ENCODE data around the gene AGAP1. TPM values are rescaled to one million over a fixed set of nuclear protein-coding genes. Genes with fewer than 3 reads are reported as not detected.

The AGAP1 gene
- total RNA-seq, 1 donor from 2014 or later, result 27.5 TPM

DNA sequence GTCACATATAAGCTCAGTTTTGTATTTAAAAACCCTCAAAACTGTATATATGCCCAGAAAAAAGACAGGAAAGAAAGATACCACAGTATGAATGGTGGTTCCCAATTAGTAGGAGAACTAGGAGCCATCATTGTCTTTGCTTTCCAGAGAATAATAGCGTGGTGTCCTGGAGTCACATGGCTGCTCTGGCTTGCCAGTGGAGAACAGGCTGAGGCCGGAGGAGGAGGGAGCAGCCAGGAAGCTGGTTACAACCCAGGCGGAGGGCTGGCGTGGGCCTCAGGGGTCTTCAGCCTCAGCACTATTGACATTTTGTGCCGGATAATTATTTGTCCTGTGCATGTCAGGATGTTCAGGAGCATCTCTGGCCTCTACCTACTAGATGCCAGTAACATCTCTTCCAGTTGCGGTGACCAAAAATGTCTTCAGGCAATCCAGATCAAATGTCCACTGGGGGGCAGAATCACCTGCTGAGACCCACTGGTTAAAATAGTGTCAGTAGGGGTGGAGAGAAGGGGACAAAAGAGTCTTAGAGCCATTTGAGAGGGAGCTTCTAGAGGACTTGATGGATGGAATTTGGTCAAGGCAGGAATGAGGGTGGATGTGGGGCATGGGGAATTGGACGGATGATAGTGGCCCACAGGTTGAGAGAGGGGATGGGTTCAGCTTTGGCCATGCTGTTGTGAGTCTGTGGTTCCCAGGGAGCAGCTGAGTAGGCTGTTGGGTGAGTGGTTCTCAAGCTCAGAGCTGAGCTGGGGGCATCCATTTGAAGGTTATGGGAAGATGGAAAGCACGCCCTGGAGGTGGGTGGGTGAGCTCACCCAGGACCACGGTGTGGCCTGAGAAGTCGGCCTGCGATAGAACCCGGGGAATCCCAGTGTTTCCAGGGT, 144.9 kb downstream of the AGAP1 start:
- DNase-seq, result peak; percentile 46

DNA sequence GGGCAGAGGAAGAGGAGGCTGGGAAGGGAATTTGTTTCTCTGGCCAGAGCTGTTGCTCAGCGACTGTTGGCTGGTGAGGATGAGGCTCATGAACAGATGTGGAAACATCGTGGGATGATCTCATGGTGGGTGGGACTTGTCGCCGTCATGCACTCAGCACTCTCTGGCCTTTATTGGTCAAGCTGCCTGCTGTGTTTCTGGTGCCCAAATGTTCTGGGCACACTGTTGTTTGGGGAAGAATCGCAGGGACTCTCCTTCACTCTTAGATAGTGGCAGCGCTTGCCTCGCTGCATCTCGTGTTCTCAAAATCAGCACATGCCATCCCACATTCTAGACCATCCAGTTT, 145.6 kb downstream of the AGAP1 start:
- DNase-seq, result peak; percentile 81

DNA sequence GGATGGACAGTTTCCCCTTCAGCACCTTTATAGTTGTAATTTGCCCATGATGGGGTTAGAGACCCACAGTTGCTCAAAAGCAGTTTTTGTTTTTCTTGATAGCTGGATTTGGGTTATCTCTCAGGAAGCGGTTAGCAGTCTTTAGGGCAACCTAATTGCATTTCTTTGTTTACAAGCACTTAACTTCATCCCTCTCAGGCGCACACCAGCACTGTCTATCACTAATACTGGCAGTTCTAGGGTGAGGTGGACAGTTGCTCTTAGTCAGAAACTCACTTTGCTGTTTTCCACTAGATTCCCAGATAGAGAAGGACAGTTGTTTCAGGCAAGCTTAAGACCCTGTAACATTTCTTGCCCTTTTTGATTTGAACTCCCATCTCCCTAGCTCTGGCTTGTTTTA, 146.0 kb downstream of the AGAP1 start:
- no peak for DNase-seq

DNA sequence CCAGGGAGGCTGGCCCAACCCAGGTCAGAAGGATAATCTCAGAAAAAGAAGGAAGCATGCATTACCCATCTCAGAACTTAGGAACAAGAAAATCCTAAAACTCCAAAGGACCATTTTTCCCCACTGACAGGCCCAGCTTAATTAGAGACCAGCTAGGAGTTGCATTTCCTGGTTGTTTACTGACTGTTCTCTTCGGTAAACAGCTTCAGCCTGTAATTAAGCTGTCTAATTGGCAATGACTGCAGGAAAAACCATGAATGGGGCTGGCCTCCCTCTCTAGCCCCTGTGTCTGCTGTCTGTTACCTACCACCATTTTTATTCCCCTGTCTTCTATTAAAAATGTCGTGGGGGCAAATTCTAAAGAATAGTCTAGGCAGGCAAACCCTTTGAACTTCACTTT, 146.5 kb downstream of the AGAP1 start:
- no peak for DNase-seq

DNA sequence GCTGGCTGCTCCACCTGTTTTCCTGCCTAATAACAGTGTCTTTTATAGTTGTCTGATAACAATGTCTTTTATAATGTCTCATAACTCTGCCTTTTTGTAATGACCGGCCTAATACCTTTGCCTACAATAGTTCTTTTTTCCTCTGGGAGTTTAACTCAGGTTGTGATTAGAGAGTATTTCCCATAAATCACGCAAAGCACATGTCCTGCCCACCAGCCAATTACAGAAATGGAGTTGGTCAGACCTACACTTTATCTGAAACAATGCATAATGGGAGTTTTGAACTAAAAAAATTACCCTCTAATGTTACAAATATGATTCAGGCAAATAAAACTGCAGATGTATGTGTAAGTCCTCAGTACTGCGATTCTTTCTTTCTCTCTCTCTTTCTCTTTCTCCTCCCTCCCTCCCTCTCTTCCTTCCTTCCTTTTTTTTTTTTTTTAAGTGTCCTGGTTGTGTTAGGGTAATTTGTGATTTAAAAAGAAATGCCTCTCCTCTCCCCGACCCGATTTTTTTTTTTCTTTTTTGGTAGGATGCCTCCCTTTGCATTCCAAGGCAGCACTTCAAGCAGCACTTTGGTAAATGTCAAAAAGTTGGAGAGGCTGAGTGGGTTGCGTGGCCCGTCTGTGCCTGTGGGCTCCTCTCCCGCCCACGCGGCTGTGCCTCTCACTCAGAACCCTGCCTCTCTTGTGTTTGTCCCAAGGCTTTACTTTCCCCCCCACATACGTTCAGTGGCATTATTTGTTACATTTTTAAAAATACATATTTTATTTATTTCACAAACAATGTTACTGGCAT, 147.3 kb downstream of the AGAP1 start:
- no peak for DNase-seq

DNA sequence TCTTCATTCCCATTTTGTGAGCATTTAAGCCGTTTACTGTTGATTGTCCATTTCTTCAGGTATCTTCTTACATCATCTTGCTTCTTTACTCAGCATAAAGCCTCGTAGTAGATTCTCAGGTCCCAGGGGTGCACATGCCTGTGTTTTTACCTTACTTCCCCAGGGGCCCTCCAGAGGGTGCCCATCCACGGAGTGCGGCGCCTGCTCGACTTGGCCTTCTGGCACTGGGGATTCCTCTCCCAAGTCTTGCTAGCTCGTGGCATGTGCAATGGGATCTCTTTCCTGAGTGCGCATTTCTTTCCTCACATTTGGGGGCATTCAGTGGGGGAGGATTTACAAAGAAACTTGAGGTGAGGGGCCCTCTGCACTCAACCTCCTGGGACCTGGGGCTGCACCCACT, 148.1 kb downstream of the AGAP1 start:
- DNase-seq, result no peak

DNA sequence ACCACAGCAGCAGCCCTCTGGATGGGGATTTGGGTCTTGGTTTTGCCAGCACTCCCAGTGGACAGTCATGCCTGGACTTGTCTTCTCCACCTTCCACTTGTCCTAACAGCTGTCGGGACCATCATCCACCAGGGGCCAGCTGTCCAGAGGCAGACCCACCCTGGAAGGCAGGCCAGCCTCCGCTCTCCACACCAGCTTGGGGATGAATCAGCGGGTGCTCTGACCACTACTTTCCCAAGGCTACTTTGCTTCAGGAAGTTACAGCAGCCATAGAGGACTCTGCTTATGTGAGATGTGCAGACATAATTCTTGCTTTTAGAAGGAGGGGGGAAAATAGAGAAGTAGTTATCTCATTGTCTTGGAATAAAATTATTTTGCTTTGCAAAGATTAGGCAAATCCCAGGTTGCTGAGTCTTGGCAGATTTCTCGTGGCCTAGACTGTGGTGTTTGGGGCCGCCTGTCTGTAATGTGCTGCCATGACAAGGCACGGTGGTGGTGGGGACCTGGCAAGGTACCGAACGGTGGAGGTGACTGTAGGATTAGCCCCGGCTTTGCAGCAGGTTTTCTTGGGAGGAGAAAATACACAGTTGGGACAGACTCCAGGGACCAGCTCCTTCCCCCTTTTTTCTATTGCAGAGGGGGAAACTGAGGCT, 148.7 kb downstream of the AGAP1 start:
- no peak for DNase-seq

DNA sequence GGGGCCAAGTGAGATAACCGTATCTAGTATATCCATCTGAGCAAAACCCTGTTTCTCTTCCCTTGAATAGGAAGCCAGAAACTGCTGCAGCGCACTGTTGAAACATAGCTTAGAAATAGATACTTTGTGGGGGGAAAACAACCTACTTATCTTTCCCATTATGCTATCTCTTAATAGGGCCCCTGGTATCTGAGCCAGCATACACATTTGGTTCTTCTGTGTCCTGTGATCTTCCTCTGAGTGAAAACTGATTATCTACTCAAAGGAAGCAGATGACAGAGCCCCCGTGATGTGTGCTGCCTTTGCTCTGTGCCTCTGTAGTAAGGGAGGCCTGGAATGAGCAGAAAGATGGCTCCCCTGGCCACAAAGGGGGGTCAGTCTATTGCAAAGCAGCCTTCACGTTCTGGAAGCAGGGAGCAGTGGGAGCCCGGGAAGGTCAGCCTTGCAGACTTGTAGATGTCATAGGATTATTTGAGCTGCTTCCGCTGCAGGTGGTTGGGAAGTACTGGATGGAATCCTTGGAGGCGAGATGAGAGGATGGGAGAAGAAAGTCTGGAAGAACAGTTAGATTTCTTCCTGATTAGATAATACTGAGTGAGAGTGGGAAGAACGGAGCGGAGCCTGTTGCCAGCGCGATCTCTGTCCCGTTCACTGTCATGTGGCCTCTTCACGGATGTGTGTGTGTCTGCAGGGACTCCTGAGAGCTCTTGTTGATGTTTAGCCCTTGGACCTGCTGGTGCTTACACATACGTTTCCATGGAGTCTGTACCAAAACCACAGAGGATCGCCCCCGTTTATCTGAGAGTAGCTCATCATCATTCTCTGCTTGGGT, 150.1 kb downstream of the AGAP1 start:
- DNase-seq, result peak; percentile 27

DNA sequence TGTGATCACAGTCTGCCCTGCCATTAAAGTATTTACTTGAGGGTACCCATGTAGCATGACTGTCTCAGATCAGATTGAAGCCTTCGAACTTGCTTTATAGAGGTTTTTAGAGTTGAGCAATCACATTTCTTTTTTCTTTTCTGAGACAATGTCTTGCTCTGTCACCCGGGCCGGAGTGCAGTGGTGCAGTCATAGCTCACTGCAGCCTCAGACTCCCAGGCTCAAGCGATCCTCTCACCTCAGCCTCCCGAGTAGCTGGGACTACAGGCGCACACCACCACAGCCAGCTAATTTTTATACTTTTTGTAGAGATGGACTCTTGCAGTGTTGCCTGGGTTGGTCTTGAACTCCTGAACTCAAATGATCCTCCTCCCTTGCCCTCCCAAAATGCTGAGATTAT, 153.4 kb downstream of the AGAP1 start:
- no peak for DNase-seq

DNA sequence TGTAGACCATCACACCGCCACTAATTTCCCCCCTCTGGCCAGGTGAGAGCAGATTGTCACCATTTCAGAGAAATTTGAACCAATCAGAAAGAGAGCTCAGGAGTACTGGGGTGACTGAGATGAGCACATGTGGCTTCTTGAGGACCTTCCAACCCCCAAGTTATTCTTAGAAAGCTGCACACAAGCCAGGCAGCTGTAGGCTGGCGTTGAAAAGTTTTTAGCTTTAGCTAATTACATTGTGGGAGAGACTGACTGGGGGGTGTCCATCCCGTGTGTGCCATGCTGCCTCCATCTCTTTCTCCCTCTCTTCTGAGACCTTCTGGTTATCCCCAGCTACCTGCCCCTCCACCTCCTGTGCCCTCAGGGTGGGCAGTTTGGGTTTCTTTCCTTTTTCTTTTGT, 154.0 kb downstream of the AGAP1 start:
- DNase-seq, result no peak

DNA sequence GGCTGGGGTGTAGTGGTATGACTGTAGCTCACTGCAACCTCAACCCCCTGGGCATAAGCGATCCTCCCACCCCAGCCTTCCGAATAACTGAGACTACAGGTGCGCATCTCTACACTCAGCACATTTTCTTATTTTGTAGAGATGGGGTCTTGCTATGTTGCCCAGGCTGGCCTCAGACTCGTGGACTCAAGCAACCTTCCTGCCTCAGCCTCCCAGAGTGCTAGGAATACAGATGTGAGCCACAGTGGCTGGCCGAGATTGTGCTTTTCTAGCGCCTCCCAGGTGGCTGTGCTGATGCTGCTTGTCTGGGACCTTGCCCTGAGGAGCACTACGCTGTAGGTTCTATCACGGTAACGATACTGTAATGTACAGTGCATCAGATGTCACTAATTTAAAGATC, 155.6 kb downstream of the AGAP1 start:
- no peak for DNase-seq

DNA sequence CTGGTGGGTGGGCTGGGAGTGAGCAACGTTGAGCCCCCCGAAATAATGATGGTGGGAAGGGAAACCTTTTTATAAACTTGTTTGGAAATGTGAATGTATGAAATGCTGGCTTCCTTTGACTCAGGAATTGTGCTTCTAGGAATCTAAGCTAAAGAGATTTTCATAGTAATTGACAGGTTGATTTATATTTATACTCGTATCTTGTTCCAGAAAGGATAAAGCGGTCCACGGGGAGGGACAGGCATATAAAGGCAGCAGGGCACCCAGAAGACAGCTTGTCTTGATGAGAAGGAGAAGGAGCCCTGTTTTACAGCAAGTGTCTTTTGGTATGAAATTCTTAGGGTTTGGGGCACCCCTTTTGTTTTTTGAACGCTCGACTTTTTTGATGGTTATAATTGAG, 157.8 kb downstream of the AGAP1 start:
- DNase-seq, result no peak

DNA sequence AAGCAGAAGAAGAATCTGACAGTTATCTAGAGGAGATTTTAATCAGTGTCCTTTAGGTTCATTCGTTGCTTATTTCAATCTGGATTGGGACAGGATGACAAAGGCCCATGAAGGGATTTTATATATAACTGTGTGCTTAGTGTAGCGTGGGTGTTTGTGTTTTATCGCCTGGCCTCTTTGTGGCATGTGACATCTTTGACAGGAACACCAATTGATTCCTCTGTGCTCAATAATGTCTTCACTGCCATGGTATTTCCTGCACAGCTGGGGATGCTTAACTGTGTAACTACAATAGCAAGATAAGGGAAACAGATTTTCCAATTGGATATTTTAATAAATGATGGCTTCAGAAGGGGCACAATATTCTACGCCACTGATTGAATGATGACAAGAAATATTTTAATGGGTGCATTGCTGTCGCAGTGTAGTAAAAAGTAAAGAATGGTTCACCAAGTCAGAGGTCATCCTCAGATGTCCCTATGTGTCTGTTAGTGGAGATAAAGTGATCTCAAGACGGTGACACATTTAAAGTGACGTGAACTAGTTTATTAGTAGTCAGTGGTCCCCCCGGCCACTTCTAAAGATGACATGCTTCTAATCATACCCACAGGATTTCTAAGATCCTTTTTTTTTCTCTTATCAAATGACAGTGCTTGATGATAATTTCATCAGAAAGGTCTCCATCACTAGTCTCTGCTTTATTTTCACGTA, 160.4 kb downstream of the AGAP1 start:
- no peak for DNase-seq

DNA sequence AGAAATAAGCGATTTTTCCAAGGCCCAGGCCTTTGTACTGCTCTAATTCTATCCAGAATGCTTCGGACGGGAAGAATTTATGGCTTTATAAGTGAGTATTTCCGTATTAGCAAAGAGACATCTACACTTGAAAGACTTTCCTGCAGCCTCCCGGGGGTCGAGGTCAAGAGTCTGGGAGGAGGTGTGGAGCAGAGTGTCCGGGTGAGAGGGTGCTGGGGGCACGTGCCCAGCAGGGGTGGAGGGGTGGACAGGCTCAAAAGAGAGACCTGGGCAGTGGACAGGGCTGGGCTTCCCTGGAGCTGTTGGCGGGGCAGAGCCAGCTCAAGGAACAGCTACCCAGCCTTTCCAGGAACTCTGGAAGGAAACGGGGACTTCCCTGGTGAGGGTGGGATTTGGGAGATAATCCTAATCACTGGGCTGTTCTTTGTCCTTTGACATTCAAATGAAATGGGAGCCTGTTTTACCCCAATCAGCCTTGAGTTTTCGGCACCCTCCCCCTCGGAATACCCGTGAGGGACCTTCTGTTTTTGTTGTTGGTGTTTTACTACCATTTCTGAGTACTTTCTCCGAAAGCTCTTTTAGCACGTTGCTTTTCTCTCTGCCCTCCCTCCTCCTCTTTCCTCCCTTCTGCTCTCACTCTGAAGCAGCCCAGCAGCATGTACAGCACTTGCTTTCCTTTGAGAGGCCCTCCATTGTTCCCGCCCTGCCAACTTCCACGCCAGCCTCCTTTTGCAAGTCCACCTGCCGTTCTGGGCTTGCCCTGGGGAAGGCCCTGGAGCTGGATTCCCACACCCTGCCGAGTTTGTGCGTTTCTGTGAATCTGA, 164.7 kb downstream of the AGAP1 start:
- DNase-seq, result no peak

DNA sequence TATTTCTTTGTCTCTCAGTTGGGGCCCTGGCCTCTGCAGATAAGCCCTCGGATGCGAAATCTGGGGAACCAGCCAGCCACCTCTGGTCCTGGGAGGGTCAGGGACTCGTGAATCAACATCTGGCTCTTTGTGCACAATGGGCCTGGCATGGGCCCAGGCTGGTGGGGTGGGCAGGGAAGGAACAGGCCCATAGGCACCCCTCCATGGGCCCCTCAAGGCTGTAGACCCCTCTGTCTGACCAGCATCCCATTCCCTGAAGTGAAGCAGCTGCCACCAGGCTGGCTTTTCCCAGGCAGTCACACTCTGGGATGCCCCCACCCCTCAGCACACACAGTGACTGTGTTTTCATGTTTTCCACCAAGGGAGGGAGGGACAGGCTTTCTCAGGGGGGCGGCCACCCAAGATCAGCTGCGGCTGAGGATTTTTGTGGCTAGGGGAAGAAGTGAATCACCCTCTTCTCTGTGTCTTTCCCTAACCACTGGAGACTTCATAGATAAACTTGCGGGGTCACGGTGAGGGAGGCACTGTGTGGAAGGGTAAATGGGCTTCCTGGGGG, 166.0 kb downstream of the AGAP1 start:
- no peak for DNase-seq

DNA sequence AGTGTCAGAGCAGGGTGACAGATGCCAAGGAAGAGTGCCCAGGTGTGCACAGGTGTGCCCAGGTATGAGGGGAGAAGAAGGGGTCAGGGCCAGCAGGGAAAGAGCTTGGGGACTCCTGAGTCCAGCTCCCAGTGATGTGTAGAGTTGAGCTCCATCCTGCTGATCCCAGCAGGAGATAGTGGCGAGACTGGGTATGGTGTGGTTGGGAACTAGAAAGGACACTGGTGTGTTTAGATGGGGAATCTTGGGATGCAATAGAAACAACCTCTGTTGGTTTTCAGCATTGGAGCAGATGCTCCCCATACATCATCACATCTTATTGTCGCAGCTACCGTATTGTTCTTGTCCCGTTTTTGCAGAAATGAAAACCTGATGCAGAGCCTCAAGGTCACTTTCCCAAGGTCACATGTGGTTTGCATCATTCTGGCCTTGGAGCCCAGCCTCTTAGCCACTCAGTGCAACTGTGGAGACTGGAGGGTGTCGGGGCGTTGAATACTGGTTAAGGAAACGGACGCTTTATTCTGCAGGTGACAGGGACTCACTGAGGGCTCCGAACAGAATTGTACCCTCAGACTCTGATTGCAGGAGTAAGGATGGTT, 166.7 kb downstream of the AGAP1 start:
- no peak for DNase-seq

DNA sequence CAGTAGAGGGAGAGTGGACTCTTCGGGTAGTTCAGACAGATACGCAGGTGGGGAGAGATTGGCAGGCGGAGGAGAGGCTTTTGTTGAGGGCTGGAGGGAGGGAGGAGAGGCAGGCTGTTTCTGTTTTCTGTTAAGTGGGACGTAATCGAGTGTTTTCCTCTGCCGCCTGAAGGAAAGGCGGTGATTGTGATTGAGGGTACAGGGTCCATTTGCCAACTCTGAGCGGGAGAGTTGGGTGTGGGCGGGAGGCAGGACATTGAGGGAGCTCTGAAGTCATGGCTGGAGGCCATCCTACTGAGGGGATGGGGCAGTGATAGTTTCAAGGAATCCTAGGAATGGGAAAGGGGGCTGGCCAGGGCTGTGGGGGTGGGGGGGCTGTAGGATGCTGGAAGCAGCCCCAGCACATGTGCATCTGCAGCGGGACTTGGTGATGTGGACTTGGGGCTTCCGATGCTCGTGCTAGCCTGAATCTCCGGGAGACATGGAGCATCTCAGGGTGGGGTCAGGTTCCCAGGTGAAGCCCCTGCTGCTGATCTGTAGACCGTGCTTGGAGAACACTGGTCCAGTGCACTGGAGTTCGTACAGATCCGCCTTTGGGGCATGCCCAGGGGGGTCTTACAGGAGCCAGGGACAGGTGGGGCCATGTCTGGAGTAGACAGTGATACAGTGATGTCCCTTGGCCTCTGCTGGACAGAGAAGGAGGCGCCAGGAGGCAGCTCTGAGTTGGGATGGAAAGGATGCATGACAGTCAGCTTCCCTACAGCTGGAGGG, 167.5 kb downstream of the AGAP1 start:
- no peak for DNase-seq

DNA sequence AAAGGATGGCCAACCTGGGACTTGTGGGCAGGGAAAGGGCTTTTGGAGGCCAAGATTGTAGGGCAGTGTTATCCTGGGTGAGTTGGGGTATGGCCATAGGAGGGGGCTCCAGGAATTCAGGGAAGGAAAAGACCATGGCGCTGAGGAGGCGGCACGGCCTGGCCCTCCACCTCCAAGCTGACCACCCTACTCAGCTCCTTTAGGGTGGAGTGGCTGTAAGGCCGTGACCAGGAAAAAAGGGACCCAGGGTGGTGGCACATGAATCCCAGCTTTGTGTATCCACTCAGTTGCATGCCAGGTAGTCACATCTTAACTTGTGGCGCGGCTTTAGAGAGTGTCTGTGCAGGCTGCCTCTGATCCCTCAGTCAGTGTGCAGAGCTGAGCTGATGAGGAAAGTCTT, 168.1 kb downstream of the AGAP1 start:
- no peak for DNase-seq

DNA sequence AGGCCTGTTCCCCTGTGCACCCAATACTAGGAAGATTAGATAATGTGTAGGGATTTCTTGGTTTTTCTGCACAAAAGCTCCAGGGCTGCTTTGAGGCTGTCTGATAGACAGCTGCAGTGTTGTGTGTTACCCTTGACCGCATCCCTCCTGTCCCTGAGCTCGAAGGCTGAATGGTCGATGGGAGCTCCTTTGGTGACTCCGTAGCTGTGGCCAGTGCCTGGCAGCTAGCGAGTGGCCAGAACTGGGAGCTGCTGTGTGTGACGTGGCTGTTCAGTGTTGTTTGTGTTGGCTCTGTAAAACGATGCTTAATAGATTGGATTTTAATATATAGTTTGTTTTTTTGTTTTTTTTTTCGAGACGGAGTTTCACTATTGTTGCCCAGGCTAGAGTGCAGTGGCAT, 170.0 kb downstream of the AGAP1 start:
- no peak for DNase-seq
